ENCODE results near the gene GATA5.
"Not testable (repeated sequence)": the region's sequence is repeated elsewhere in the genome, so short reads cannot be mapped to it uniquely, and the experiment has no call there.

GATA5 gene

DNA sequence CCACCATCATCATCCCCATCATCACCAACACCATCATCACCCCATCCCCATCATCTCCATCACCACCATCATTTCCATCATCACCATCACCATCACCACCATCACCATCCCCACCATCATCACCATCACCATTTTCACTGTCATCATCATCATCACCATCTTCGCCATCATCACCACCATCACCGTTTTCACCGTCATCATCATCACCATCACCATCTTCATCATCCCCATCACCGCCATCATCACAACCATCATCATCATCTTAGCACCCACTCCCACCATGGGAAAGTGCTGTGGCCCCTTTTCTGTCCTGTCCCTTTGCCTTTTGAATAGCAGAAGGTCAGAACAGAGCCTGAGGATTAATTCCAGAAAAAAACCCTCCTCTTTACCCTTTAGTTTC is 28.5 kb upstream of the GATA5 start:
- DNase-seq, result no peak

DNA sequence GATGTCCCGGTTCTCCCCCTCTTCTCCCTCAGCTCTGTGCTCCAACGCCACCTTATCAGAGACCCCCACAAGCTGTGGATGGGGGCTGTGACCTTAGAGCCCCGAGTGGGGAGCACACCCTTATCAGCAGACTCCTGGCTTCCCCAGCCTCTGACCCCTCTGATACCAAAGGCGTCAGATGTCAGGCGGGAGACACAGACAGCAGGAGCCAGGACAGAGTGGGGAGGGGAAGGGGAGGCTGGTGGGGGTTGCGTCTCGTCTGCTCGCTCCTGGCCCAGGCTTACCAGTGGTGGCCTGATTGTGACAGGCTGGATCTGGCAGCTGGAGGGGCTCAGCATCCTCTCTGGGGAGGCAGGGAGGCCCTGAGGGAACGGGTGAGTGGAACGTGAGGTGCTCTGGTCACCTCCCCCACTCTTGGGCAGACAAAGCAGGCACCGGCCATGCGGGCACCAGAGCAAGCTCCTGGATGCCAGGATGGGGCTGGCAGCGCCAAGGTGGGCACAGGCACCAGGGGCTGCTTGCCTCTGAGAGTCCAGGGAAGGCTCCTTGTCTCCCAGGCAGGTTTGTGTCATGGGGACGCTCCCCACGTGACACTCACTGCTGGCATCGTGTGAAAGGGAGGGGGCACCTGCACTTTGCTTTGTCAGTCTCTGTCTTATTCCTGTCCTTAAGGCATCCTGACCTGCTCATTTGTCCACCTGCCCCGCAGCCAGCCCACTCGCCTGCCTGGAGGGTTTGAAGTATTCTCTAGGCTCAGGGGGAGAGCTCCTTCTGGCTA is 27.8 kb upstream of the GATA5 start:
- DNase-seq, result no peak

DNA sequence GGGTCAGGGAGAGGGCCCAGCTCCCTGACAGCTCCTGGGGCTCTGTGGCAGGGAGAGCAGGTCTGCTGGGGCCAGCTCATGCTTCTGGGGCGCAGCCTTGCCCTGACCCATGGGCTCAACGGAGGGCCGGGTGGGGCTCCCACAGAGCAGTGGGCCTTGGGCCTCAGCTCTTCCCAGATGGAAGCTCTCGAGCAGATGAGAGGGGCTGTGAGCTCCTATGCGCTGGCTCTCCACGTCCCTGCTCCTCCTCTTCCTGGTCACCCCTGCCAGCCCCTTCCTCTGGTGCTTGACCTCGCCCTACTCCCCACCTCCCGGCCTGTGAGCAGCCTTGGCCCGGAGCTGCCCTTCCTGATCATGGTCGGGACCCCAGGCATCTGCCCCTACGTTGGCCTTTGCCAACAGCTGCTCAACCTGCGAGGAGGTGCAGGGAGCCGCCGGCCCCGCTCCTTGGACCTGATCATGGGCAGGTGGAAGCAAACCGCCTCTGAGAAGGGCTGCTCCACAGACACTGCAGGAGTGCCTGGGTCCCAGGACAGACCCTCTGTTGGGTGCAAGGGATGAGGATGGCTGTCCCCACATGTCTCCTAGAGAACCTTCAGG is 26.8 kb upstream of the GATA5 start:
- no peak for DNase-seq

DNA sequence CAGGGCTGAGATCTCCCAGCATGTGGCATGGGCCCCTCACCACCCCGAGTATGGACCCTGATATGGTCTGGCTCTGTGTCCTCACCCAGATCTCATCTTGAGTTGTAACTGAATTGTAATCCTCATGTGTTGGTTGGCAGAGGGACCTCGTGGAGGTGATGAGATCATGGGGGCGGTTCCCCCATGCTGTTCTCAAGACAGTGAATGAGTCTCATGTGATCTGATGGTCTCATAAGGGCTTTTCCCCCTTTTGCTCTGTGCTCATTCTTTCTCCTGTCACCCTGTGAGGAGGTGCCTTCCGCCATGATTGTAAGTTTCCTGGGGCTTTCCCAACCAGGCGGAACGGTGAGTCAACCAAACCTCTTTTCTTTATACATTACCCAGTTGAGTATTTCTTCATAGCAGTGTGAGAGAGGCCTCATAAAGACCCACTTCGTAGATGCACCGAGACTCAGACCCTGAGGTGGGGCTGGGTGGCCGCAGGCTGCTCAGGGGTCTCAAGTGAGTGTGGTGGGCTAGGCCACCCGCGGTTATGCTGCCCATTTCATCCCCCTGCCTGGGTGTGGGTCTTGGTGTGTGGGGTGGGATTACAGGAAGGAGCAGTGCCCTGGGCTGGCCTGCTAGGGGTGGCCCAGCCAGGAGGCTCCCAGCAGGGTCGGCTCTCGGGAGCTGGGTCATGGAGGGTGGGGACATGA is 26.2 kb upstream of the GATA5 start:
- peak in 3 of 5 donors; percentile 20 to 87 (median 26) for DNase-seq

DNA sequence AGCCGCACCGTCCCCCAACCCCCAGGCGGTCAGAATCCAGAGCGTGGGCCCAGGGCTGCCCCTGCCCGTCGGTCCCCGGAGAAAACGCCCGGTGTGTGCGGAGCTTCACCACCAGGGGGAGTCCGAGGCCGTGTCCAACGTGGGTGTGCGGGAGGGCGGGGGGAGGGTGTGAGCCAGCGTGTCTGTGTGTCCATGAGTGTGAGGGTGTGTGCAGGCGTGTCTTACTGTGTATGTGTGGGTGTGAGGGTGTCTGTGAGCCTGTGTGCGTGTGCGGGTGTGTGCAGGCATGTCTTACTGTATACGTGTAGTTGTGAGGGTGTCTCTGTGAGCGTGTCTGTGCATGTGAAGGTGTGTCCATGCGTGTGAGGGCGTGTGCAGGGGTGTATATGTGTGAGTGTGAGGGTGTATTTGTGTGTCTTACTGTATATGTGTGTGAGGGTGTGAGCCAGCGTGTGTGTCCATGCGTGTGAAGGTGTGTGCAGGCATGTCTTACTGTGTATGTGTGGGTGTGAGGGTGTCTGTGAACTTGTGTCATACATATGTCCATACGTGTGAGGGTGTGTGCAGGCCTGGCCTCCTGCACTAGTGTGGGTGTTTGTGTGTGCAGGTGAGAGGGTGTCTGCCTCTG is 24.6 kb upstream of the GATA5 start:
- peak; percentile 53 to 78 (median 74) for DNase-seq

DNA sequence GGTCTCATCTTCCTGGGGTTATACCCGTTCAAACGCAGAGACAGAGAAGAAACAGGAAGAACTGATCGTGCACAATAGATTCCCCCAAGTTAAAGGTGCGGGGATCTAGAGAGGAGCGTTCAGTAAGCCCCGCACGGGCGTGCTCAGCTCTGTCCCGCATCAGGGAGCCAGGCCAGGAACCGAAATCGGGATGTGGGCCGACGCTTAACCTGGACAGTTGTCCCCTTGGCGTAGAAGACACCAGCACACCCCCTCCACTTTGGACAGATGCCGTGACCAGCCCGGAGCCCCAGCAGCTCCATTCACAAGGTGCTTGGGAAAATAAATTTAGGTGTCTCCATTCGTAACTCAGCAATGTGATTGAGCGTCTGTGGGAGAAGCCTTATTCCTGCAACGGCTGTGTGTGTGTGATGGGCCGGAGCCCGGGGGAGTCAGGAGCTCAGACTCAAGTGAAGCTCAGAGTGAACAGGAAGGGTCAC is 24.0 kb upstream of the GATA5 start:
- DNase-seq, result no peak

DNA sequence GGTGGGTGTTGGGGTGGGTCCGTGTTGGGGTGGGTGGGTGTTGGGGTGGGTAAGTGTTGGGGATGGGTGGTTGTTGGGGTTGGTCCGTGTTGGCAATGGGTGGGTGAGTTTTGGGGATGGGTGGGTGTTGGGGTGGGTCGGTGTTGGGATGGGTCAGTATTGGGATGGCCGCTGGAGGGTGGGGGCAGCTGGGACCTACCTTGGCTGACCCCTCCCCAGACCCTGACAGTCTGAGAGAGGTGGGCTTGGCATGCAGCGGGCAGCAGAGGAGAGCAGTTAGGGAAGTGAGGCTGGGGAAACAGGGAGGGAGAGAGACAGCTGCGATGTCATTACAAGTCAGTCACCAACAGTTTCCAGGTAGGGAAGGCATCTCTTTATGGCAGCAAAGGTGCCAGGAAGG is 23.1 kb upstream of the GATA5 start:
- no peak for DNase-seq

DNA sequence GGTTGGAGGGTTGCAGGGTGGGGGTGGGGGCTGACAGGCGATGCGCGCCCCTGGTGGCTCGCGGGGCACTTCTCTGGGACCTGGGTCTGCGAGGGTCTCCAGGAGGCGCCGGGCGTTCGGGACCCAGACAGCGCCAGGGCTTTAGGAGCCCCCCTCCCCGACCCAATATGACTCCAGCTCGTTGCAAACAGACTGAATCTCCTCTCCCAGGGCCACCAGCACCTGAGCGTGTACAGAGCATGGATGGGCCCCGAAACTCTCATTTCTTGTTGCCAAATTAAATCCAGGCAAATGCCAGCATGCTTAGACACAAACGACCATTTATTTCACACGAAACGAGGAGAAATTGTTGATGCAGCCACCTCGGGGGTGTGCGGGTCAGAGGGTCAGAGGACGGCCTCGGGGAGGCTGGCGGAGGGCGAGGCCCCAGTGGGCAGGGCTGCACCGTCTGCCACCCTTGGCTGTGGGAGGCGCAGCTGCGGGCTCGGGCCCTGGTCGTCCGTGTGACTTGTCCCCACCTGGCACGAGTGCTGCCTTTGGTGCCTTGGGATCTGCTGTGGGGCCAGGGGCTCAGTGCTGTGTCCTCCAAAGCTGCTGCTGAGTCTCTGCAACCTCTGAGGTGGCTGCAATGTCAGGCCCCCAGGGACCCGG is 20.9 kb upstream of the GATA5 start:
- DNase-seq, result peak in 1 of 5 donors; percentile 13

DNA sequence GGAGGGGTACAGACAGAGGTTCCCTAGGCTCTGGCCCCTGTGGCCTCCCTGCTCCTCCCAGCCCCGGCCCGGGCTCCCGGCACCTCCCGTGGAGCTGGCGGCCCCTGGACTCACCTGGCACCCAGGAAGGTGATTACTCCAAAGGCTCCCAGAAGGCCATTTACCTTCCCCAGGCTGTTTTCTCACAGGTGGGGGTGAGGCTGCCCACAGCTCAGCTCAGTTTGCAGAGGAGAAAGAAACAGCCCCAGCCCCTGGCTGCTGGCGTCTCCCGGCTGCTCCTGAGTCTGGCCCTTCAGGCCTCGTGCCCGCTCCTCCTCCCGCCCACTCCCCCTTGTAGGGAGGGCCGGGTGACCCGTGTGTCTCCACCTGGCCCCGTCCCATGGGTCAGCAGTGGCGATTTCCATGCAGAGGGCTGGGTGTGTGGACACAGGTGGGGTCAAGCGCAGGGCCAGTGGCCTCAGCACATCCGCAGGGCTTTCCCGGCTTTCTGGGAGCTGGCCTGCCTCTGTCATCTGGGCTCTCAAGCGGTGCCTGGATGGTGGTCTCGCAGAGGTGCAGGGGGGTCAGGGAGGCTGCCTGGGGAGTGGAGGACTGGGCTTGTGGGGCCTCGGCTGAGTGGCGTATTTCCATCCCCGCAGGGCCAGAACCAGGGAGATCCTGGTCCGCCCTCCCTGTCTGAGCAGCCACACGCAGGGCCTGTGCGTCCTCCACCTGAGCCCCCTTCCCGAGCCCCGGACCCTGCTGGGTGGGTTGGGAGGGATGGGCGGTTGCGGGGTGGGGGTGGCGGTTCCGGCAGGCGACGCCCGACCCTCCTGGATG is 20.2 kb upstream of the GATA5 start:
- DNase-seq, result no peak

DNA sequence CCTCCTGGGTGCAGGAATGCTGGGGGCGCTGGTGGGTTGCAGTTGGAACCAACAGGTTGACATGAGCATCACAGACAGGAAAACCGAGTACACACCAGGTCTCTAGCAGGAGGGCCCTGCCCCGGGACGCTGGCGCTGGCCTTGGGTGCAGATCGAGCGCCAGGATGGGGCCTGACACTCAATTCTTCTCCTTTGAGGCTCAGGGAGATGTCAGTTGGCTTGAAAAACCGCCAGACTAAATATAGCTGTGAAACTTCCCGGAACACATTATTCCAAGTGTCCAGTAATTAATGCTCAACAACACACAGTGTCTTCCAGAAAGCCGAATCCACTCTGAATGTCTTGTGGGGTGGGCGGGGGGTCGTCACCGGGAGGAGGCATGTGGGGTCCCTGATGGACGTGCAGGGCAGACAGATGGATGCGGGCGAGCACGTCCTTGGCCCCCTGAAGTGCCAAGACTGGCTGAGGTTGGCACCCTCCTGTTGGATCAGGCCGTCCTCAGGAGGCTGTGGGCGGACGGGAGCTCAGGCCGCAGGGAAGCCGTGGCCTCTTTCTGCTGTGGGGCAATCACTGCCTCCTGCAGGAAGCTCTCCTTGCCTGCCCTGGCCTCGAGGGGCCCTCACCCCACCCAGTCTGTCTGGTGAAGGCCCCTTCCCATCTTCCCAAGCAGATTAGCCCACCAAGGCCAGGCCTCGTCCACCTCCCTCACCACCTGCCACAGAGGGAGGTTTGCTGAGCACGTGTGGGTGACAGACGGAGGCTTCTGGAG is 19.4 kb upstream of the GATA5 start:
- DNase-seq, result no peak

DNA sequence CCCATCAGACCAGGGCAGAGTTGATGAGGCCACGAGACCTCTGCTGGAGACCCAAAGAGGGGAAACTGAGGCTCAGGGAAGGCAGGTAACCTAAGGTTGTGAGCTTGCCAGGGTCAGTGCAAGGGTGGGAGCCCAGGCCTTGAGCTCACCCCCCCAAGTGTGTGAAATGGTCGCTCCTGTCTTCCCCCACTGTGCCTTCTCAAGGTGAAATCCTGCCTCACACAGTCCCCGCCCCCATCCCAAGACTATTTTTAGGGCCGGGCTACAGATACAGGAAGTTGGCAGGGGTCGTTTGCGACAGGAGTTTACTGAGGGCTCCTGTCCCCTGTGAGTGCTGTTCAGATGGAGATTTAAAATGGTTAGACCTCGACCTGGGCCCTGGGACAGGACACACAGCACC is 18.7 kb upstream of the GATA5 start:
- no peak for DNase-seq

DNA sequence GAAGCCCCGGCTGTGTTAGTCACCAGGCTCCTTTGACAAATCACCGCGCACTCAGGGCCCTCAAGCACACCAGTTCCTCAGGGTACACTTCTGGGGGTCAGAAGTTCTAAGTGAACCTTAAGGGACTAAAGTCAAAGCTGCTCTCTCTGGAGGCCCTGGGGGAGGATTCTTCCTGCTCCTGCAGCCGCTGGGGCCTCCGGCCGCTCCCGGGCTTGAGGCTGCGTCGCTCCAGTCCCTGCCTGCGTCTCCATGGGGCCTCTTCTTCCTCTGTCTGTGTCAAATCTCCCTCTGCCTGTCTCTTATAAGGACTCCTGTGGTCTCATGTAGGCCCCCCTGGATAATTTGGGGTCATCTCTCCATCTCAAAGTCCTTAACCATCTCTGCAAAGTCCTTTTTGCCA is 18.1 kb upstream of the GATA5 start:
- no peak for DNase-seq

DNA sequence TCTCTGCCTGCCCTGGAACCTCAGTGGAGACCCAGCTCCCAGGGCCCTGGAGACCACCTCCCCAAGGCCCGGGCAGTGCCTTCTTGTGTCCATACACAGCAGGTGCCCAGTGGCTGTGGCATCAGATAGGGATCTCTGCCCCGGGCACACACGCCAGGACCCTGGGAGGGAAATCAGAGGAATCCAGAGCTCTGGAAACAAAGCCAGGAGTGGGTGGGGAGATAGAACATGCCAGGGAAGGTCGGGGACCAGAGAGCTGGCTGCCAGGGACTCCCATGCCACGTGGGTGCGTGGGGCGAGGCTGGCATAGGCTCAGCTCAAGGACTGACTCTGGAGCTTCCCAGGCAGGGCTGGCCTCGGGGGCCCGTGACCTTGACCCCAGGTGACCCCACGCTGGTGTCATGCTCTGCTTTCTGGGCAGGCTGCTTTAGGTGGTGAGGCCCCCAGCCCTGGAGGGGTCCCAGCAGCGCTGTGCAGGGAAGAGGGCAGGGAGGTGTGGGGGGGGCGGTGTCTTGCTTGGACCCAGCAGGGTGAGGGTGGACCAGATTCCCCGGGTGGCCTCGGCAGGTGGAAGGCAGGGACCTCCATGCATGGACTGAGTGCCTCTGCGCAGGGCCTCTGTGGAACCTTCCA is 17.6 kb upstream of the GATA5 start:
- DNase-seq, result no peak

DNA sequence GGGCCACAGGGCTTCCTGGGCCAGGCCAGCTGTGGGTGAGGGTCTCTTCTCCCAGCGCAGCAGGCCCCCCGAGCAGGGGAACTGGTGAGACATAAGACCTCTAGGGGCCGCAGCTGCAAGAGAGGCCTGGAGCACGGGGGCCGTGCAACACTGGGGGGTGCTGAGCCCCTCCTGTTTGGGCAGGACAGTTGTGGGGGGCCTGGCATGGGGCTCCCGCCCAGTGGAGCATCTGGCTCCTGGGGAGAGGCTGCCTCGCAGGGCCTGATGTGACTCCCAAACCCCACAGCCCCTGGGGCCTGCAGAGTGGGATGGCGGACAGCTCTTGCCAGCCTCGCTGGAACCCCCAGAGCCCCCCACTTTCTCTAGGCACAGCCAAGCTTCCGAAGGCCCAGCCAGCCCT is 16.9 kb upstream of the GATA5 start:
- no peak for DNase-seq

DNA sequence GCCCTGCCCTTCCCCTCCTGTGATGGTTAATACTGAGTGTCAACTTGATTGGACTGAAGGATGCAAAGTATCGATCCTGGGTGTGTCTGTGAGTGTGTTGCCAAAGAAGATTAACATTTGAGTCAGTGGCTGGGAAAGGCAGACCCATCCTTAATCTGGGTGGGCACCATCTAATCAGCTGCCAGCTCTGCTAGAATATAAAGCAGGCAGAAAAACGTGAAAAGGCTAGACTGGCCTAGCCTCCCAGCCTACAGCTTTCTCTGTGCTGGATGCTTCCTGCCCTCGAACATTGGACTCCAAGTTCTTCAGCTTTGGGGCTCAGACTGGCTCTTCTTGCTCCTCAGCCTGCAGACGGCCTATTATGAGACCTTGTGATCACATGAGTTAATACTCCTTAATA is 15.0 kb upstream of the GATA5 start:
- DNase-seq, result not testable (repeated sequence)

DNA sequence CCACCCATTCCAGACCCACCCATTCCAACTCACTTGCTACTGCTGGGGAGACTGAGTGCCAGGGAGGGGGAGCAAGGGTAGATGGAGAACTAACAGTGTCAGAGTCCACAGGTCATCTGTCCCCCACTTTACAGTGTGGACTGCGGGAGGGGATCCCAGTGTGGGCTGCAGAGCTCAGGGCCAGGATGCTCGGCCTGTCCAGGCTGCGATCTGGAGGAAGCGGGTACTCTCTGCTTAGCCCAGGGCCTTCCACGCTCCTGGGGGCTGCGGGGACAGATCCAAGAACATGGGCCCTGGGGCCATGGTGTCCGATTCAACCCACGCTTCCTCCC is 14.1 kb upstream of the GATA5 start:
- DNase-seq, result no peak

DNA sequence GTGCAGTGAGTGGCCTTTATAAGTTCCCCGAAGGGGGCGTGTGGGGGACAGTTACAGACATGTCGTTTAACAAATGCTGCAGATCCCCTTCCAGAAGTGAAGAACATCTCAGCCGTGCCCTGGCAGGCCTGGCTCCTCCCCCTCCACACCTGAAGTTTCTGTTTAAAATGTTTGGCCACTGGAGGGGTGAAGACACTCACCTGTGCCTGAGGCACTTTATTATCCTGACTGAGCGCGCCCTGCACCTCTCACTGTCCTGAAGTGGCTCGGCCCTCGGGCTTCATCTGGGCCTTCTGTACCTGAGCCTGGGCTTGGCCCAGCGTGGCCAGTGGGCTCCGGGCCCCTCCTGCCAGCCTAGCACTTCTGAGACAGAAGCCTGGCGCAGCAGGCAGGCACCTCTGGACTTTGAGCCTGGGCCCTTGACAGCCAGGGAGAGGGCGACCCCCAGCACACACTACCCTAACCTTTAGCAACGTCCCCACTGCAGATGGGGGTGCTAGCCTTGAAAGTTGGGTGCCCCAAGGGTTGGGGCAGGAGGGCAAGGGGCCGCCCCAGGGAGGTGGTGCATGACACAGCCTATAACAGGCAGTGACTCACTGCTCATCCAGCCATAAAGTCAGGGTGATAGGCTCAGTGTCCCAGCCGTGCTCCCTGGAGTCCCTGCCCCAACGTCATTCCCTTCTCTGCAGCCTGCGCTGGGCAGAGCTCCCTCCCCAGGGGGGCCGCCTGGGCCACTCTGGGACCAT is 13.6 kb upstream of the GATA5 start:
- DNase-seq, result no peak

DNA sequence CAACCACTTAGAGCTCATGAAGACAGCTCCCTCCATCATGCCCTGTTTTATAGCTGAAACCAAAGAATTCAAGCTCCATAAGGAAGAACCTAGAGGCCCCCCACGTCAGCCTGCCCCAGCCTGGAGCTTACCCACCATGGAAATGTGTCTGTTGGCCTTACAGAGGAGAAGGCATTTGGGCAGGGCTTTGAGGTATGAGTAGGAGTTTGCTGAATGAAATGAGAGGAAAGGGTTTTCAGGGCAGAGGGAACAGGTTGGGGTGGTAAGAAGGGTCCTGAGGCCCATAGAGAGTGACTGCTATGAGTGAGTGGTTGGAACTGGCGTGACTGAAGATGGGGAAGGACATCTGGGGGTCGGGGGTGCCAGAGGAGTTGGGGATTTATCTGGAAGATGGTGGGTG is 12.7 kb upstream of the GATA5 start:
- DNase-seq, result no peak

DNA sequence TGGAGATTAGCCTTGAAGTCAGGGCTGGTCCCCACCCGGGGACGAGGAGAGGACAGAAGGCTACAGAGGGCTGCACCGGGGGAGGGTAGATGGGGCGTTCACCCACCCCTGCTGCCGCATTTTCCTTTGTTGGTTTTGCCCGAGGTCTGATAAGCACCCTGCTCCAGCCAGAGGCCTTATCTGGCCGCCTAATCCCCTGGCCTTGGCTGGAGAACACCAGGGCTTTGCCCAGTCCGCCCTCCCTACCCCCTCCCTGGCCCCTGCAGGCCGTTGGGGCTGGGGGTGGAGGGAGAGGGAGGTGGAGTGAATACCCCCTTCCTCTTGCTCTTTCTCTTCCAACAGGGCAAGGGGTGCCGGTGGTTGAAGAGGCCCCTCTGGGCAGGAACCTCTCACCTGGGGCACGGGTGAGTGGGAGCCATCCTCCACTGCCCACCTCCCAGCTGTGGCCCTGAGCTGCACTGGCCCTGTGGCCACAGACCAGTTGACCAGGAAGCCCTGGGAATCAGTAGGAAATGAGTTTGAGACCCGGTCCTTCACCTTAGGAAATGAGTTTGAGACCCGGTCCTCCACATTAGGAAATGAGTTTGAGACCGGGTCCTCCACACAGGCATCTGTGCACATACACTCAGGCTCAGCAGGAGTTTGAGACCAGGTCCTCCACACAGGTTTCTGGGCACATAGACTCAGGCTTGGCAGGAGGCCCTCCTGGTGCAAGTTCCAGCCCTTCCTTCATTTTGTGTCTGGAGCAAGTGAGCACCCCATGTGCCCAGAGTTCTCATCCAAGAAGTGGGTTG is 12.0 kb upstream of the GATA5 start:
- no peak for DNase-seq

Measured in T-helper 1 cell (primary cell).